ENCODE measurements around the gene FBL.
A peak's percentile ranks its signal among the peaks of the same experiment; 100 is the strongest.
"Not testable (repeated sequence)": the region's sequence is repeated elsewhere in the genome, so short reads cannot be mapped to it uniquely, and the experiment has no call there.

The FBL gene

DNA sequence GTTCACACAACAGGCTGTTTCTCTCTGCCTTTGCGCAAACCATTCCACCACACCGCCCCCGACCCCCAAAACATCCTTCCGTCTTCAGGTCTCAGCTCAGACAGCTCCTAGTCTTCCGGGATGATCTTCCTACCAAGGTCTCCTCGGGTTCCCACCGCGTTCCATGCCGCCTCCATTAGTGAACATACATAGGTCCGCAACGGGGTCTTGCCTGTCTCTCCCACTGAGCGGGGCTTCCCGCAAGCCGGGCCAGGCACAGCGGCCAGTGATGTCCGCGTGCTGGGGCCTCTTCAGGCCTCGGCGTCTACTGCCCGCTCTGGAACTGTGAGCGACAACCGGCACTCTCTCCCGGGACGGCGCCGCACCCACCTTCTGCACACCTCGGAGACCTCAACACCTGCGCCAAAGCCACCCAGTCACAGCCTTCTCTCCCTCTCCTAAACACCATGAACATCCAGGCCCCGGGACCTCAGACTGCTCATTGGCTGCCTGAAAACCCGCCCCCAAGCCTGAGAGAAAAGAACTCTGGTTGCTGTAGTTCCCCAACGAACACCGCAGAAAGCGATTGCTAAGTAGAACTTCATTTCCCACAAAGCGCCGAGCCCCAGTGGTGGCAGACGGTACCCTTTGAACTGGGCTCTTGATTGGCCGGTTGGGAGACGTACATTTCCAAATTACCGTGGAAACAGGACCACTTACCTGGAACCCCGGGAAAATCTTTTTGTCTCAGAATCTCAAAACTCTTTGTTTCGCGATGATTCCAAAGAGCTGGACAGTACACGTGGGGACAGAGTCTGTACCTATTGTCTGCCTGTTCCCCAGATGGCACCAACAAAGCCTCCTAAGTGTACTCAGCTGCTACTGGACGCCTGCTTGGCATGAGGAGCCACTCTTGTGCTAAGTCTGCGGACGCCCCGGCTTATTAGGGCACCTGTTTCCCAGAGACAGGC lies 21.8 kb downstream of the FBL start:
- peak; percentile 94 for DNase-seq (ENCODE audit: low spot score)

DNA sequence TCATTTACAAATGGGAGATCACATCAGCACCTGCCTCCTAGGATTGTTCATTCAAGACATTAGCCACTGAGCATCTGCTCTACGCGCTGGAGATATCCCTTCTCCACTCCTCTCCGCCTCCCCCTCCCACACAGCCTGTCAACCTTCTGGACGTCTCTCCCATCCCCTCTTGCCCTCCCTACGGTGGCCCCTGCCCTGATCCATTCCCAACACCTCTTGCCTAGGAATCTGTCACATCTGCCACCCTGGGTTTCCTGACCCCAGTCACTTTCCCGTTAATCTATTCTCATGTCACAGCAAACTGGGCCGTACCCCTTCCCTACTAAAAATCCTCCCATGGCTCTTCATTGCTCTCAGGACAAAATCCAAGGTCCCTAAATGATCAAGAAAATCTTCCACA lies 22.5 kb downstream of the FBL start:
- DNase-seq (ENCODE audit: low spot score): no peak

GRCh38 chr19:39820696-39821095 lies 25.5 kb downstream of the FBL start:
- no peak for DNase-seq (ENCODE audit: low spot score)

DNA sequence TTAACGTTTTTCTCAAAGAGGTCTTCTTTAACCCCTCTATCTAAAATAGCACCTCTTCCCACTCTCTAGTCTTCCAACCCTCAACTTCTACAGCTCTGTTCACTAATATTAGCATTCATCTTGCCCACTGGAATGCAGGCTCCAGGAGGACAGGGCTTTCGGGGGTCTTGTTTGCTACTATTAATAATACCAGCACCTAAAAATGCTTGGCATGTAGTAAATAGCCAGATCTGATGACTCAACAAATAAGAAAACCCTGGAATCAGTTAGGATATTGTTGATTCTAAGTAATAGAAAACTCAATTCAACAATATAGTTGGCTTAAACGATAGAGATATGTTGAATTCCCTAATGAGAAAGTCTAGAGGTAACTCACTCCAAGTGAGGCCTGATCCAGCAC lies 26.4 kb downstream of the FBL start:
- DNase-seq (ENCODE audit: low spot score): no peak

DNA sequence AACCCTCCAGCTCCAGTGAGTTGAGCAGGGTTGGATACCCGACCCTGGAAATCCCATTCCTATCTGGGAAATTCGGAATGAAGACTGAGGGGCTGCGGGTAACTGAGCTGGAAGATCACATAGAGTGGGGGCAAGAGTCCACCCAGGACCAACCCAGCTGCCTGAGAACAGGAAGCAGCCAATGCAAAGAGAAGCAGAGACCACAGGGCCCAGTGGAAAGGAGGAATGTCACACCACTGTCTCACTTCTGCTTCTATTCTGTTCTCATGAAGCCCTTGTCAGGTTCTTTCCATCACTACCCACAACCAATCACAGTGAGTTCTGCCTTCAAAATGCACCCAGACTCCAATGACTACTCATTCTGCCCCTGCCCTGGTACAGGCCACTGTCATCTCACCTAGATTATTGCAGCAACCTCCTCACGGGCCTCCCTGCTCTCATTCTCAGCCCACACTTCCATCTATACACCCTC lies 27.5 kb downstream of the FBL start:
- no peak for DNase-seq (ENCODE audit: low spot score)

DNA sequence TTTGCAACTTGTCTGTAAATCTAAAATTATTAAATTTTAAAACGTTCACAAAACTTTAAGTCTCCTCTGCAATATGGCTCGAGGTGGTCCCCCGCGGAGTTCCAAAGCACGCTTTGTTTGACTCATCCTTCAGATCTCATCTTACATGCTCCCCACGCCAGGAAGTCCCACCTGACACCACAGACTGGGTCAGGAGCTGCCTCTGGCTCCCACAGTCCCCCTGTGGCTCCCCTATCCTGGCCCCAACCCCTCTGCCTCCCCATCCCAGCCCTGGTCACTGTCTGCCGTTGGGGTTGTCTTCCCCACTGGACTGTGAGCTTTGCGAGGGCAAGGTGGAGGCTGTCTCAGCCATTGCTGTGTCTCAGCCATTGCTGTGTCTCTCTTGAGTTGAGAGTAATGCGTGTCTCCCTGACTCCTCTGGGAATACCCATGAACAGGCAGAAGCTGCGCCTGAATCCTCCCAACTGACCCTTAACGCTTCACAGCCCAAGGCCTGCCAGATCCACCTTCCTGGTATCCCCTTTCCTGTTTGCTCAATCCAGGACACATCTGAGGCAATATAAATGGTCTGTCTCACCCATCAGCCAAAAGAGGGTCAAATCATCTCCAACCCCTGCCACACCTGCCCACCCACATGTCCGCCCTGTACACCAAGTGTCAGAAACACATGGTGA lies 28.2 kb downstream of the FBL start:
- DNase-seq (ENCODE audit: low spot score): no peak

- DNase-seq (ENCODE audit: low spot score): no peak
Measured at GRCh38 chr19:39816287-39817048, 29.7 kb downstream of the FBL start.

DNA sequence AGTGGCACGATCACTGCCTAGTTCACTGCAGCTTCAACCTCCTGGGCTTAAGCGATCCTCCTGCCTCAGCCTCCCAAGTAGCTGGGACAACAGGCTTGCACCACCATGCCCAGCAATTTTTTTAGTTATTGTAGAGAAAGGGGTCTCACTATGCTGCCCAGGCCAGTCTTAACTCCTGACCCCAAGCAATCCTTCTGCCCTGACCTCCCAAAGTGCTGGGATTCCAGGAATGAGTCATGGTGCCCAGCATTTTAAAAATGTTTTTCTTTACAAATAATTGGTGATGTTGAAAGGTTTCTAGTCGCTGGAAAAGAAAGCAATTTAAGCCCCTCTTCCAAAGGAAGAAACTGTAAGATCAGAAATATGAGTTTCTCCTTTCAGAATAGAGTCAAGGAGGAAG lies 31.6 kb downstream of the FBL start:
- no peak for DNase-seq (ENCODE audit: low spot score)

DNA sequence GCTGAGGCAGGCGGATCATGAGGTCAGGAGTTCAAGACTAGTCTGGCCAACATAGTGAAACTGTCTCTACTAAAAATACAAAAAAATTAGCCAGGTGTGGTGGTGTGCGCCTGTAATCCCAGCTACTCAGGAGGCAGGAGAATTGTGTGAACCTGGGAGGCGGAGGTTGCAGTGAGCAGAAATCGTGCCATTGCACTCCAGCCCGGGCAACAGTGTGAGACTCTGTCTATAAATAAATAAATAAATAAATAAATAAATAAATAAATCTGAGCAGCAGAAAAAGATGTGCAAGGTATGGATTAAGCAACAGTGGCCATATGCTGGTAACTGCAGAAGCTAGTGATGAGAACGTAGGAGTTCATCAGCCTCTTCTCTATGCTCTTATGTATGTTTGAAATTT lies 32.1 kb downstream of the FBL start:
- not testable (repeated sequence) for DNase-seq (ENCODE audit: low spot score)

DNA sequence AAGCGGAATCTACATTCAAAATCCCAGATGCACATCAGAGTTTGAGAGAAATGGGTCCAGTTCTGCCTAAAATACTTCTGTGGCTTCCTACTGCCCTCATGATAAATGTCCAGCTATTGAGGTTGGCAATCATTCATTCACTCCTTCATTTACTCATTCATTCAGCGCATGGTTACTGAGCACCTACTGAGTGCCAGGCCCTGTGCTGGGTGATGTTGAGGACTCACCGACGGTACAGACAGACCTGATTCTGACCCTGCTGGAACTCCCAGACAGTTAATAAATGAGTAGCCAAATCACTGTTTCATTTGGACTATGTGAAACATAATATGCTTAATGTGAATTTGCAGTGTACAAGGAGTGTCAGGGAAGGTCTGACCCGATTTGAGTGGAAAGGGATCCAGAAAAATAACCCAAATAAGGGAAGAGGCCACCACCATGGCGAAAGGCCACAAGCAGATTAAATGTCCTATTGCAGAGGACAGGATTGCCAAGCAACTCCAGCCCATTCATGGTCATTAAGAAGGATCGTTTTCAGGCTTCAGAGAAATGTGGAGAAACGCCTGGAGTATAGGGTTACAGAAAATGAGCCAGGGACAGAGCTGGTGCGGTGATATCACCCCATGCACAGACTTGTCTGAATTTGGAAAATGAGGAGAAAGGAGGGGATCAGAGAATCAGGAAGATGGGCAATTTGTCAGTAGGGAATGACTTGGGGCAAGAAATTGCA lies 32.8 kb downstream of the FBL start:
- no peak for DNase-seq (ENCODE audit: low spot score)

- DNase-seq (ENCODE audit: low spot score): no peak
Measured at GRCh38 chr19:39811064-39811463, 35.1 kb downstream of the FBL start.

DNA sequence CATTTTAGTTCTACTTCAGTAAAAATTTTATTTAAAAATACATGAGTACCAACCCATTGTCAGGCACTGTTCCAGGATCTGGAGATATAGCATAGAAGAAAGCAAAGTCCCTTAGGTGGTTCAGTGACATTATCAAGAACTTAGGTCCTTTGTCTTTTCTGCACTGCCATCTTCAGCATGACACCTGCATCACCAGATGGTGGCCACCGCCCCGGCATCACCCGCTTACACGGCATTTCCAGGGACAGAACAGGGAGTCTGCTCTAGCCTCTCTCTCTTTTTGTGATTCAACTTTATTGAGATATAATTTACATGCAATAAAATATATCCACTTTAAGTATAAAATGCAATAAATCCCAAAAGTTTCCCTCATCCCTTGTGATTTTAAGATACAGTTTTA lies 35.8 kb downstream of the FBL start:
- DNase-seq (ENCODE audit: low spot score): no peak

- no peak for DNase-seq (ENCODE audit: low spot score)
Measured at GRCh38 chr19:39809368-39809767, 36.8 kb downstream of the FBL start.

GRCh38 chr19:39808688-39809087 lies 37.5 kb downstream of the FBL start:
- not testable (repeated sequence) for DNase-seq (ENCODE audit: low spot score)

- DNase-seq (ENCODE audit: low spot score): no peak
Measured at GRCh38 chr19:39807846-39808364, 38.3 kb downstream of the FBL start.

DNA sequence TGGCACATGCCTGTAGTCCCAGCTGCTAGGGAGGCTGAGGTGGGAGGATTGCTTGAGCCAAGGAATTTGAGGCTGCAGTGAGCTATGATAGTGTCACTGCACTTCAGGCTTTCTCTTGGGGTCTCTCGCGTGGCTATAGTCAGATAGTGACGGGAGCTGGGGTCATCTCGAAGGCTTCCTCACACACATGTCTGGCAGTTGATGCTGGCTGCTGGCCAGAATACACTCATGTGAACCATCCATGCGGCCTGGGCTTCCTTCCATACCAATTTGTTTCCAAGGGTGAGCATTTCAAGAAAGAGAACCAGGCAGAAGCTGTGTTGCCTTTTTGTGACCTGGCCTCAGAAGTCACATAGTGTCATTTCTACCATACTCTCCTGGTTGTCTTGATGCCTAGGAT lies 41.1 kb downstream of the FBL start:
- no peak for DNase-seq (ENCODE audit: low spot score)

- DNase-seq (ENCODE audit: low spot score): no peak
Measured at GRCh38 chr19:39802958-39803357, 43.2 kb downstream of the FBL start.

DNA sequence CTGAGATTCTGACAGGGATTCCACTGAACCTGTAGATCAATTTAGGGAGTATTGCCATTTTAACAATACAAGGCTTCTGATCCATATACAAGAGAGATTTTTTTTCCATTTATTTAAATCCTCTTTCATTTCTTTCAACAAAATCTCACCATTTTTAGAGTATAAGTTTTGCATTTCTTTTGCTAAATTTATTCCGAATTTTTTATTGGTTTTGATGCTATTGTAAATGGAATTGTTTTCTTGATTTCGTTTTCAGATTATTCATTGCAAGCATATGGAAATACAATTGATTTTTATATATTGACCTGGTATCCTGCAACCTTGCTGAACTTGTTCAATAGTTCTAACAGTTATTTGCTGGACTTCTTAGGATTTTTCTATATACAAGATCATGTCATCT lies 49.1 kb downstream of the FBL start:
- DNase-seq (ENCODE audit: low spot score): no peak

DNA sequence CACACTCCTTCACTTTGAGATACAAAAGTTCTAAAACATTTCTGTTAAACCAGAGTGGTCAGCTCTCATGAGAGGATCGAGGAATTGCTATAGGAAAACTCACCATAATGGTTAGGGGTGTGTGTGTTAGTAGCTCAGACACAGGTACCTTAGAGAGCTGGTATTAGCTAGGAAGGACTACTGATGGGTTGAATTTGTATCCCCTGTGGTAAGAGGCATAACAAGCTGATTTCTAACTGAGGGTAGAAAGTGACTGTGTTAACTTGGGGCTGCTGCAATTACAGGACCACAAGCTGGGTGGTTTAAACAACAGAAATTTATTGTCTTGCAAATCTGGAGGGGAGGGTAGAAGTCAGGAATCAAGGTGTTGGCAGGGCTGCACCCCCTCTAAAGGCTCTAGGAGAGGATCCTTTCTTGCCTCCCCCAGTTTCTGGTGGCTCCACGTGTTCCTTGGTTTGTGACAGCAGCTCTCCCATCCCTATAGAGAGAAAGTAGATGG lies 50.1 kb downstream of the FBL start:
- no peak for DNase-seq (ENCODE audit: low spot score)

- no peak for DNase-seq (ENCODE audit: low spot score)
Measured at GRCh38 chr19:39795001-39795400, 51.2 kb downstream of the FBL start.

DNA sequence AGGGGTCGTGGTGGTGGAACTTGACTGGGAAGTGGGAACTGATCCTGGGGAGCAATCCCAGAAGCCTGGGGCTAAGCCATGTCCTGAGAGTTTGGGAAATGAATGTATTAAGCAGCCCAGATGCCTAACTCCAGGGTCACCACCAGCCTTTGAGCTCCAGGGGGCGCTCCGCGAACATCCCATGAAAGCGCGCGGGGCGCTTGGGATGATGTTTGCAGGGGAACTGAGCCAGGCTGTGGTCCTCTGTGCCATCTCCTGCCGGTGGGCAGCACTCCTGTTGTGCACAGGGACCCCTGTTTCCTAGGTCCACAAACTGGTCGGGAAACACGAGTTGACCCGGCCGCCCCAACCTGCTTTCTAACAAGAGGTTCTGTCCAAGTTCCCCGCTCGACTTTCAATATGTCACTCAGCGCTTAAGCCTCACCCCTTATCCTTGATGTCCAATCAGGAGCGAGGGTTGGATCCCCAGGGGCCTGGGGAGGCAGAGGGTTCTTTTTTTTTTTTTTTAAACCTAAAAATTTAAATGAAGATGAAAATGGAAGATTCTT lies 53.1 kb downstream of the FBL start:
- DNase-seq (ENCODE audit: low spot score): peak; percentile 91
